NCI-H128 (cell line): Measurements from ENCODE around the gene ZIM2.
"Not testable (repeated sequence)": the region's sequence is repeated elsewhere in the genome, so short reads cannot be mapped to it uniquely, and the experiment has no call there.

Experiments
- DNase-seq: peaks from one replicate; lab custom pipeline; 2025; ENCODE audit not compliant: unreplicated experiment; lab: John Stamatoyannopoulos, UW

ZIM2 gene

DNA sequence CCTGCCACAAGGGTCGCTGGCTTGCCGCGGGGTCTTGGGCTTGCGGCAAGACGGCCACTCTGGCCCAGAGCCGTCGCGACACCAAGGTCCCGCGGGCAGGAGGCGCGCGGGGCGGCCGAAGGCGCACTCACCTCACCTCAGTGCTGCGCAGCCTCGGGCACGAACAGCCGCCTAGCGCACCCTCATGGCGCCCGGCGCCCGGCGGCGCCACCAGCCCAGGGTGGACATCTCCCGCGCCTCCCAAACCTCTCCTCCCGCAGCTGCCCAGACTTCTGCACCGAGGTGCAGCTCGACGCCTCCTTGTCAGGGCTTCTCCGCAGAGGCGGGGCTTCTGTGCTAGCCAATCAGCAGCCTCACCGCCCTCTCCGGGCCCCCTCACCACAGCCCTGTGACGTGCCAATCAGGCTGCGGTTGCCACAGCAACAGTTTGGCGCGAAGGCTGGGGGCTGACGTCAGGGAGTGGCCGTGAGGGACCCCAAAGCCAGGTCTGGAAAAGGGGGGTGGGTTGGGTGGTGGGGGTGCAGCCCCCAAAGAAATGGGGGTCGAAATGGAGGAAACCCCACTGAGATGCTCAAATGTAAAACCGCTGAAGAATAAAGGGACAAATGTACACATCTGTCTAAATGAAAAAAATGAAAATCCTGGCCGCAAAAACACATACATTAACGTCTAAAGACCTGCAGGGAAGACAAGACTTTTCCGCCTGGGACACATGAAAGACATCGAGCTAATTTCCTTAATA lies at the start of gene ZIM2, which contains the start of gene PEG3:
ZIM2 (minus strand) TSS at position 276 of the 742 bp plus-strand sequence. CDS start 16,449 bp downstream, outside the sequence.
PEG3 (minus strand) TSS at position 276 of the 742 bp plus-strand sequence. CDS start 16,071 bp downstream, outside the sequence.
- no peak for DNase-seq

DNA sequence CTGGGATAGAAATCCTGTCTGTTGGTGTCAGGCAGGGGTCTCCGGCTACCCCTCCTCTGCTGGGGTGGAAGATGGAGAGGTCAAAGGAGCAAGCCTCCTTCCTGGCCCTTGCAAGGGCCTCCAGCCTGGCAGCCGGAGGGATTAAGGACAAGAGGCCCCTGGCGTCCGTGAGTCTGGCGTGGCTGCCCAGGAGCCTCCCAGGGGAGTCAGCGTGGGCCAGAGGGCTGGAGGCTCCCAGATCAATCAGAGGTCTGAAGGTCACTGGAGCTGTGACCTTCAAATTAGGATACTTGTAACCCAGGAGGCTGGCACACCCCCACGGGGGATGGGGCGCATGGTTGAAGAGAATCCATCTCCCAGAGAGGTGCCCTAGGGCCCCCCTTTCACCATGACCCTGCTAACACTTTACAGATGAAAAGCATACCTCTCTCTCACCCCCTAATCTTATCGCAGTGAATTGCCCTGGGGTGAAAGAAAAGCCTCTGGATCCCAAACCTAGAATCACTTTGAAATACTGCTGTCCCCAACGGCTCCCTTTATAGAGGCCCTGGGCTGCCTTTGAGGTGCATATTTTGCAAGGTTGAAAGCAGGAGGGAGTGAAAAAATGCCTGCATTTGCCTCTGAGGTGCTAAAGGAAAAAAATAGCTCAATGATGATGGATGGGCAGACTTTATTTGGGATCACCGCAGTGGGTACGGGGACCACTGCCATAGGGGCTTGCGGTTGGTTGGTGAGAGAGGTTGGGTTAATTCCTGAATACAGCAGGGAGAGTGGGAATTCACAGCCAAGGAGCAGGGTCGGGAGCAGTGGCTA lies 44.9 kb upstream of the ZIM2 start:
- DNase-seq = no peak

DNA sequence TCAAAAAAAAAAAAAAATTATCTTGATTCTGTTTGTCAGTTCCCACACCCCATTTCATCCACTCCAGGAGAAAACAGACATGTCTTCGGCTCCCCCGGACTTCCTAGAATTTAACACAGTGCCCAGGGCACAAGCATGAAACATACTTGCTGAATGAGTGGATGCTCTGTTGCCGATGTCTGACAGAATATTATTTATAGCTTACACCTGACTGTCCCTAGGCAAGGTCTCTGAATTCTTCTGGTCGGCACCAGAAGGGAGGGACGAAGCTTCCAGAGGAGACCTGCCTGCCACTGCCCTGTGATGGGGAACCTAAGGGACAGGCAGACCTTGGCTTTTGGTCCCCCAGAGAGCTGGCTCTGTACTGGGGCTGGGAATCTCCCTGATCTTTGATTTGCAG lies 43.9 kb upstream of the ZIM2 start:
- no peak for DNase-seq

DNA sequence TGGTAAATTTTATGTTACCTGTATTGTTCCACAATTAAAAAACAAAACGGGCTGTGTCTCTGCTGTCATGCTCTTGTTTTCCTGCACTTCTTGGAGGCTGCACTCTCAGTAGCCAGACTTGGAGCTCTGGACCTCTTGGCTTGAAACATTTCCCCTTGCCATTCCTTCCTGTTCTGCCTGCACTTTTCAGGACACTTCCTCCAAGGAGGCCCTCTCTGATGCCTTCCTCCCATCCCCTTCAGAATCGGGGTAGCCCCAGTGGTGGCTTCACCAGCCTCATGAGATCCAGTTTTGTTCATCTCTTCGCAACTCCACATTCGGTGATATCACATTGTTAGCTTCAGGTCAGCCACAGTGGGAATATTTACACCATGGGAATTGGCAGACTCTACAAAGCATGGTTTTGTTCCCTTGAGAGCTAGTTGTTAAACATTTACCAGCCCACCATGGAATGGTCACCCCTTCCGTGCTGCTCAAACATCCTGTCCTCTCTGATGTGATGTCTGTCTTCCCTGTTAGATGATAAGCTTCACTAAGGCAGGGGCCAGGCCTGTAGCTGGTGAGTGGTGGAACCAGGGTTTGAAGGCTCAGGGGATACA lies 40.2 kb upstream of the ZIM2 start:
- no peak for DNase-seq

DNA sequence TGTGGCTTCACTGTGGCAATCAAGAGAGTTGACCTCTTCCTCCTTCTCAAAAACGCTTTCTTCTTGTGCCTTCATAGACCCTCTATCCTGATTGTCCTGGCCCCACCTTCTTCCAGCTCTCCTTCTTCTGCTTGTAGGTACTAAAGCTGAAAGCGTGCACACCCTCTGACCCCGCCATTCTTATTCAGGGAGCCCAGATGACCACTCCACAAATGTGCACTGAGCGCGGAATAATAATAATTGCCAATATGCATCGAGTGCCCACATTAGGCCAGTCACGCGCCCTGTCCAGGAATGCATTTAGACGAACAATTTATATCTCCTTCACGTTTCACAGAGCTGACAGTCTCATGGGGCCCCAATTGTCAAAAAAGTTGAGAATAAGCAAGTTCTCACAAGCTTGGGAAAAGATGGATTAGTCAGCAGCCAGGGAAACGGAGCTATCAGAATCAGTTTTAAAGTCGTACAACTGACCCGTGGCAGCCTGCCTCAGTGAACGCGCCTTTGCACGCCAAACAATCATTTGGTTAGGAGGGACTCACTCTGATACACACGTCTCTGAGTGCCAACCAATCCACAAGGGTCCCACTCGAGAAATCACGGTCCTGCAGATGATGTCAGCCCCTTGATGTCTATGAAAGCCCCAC lies 36.7 kb upstream of the ZIM2 start:
- DNase-seq = no peak

DNA sequence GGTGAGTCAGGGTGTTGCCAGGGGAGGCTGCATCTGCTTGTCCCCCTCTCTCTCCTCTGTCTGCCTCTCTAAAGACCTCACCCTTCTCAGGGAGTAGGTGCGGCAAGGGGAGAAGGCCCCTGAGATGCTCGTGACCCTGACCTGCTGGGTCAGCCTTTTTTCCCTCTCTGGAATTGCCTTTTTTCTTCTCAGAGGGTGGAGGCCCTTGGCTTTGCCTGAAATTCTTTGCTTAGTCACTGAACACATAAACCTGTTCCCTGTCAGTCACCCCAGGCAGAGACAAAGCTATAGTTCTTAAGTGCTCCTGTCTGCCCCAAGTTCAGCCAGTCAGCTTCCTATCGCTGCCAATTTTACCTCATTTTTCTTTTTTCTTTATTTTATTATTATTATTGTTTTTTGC lies 35.2 kb upstream of the ZIM2 start:
- DNase-seq = no peak

DNA sequence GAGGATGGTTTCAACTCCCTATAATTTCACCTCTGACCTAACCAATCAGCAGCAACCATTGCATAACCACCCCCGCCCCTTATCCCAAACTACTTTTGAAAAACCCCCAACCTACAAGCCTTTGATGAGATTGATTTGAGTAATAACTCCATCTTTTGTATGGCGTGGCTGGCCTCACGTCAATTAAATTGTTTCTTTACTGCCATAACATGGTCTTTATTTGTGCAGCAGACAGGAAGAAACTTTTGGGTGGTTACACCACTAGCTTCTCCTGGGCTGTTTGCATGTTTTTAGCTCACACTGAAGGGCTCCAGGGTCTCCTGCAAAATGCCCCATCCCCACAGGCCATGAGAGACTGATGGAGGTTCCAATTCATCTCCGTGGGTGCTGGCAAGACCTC lies 34.0 kb upstream of the ZIM2 start:
- no peak for DNase-seq

DNA sequence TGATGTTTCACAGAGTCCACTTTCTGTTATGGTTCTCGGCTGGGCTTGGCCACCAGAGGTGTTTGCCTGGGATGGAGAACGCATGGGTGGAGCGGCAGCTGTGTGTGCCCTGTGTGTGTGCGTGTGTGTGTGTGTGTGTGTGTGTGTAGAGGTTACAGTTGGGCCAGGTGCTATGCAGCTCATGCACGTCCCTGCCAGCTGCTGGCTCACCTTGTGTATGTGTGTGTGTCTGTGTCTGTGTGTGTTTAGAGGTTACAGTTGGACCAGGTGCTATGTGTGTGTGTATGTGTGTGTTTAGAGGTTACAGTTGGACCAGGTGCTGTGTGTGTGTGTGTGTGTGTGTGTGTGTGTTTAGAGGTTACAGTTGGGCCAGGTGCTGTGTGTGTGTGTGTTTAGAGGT lies 33.0 kb upstream of the ZIM2 start:
- no peak for DNase-seq

DNA sequence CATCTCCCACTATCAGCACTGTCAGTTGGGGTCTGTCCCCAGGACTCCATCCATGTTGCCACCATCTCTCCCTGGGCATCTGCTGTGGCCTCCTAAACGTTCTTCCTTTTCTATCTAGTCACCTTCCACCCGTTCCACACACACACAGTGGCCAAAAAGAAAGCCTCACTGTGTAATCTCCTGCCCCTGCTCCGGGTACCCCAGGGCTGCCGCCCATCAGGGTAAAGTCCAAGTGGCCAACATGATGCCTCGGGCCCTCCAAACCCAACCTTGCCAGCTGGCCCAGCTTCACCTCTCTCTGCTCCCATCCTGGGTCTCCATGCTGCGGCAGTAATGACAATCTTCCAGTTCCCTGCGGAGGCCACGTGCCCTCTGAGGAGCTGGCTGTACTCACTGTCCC lies 29.4 kb upstream of the ZIM2 start:
- no peak for DNase-seq

DNA sequence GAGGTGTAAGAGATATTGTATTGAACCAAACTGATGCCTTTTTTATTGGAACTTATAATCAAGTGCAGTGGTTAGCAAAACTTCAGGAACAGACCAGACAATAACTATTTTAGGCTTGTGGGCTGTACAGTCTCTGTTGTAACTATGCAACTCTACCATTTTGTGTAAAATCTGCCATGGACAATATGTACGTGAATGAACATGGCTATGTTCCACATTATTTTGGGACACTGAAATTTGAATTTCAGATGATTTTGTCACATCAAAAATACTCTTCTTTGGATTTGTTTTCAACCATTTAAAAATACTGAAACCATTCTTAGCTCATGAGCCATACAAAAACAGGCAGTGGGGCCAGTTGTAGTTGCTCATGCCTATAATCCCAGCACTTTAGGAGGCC lies 27.9 kb upstream of the ZIM2 start:
- no peak for DNase-seq

DNA sequence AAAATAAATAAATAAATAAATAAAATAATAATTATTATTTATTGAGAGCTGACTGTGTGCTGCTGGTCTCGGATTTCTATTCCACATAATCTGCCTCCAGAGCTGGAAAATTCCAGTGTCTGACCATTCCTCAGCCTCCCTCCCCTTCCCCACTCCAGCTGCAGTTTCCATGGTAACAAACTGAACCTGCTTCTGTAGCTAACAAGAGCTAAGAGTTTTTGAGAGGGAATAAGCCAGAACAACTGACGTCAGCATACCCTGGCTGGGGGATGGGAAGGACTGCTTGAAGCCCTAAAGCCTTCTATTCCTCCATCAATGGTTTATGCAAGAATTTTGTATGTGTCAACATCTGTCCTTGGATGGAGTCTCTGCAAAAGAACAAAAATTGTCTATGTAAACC lies 26.0 kb upstream of the ZIM2 start:
- DNase-seq = no peak

DNA sequence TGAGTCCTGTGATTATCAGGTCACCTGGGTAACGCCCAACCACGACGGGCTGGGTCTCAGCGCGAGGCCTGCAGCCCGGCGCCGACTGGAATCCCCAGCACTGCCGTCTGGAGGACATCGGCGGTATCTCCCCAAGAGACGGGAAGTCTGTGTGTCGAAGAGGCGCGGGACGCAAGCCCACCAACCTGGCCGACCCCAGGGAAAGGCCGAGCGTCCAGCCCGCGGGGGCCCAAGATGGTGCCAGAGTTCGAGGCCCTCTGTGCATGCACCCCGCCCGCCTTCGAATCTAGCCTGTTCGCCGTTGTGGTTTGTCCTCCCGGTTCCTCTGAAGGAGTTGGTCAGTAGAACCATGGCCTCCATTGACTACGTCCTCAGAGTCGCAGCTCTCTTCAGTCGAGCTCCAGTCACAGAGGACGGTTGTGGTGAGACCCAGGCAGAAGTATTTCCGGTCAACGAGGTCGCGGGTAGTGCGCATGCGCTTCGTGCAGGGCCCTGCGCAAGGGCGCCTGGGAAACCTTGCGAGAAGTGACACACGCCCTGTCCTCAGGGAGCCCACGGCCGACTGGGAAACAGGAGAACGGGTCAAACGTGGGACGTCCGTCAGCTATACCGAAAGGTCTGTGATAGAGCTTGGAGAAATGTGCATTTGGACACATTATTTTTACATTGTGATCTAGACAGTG lies 24.1 kb upstream of the ZIM2 start:
- no peak for DNase-seq

DNA sequence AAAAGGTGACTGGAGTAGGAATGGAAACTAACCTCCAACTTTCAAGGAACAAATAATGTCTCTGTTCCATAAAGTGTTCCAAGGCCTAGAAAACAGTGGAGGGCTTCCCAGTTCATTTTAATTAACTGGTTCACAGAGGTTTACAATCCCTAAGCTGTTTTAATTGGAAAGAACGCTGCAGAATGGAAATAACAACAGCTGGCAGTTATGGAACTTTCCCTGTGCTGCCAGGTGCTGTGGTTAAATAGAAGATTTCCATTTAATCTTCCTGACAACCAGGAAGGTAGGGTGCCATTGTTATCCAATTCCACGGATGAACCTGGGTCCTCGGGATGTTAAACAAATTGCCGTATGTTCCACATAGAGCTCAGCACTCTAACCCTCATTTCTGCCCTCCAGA lies 22.2 kb upstream of the ZIM2 start:
- DNase-seq = no peak

DNA sequence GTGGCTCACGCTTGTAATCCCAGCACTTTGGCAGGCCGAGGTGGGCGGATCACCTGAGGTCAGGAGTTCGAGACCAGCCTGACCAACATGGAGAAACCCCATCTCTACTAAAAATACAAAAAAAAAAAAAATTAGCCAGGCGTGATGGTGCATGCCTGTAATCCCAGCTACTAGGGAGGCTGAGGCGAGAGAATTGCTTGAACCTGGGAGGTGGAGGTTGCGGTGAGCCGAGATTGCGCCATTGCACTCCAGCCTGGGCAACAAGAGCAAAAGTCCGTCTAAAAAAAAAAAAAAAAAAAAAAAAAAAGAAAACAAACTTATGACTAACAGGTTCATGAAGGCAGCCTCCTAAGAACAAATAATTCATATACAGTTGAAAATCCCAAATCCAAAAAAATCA lies 19.9 kb upstream of the ZIM2 start:
- not testable (repeated sequence) for DNase-seq

DNA sequence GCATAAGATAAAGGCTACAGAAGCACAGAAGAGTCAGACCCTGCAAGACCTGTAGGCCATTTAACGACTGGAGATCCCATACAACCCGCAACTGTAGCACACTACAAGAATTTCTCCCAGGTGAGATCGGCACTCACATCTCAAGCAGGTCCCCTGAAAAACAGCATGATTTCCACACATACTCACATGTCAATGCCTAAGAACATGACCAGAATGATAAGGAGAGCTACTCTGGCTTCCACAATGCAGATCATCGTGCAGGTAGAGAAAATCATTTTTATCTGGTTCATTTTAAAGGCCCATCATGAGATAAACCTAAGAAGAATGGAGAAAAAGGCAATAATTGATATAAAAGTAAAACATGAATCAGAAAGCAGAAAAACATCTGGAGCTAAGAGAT lies 17.5 kb upstream of the ZIM2 start:
- no peak for DNase-seq

DNA sequence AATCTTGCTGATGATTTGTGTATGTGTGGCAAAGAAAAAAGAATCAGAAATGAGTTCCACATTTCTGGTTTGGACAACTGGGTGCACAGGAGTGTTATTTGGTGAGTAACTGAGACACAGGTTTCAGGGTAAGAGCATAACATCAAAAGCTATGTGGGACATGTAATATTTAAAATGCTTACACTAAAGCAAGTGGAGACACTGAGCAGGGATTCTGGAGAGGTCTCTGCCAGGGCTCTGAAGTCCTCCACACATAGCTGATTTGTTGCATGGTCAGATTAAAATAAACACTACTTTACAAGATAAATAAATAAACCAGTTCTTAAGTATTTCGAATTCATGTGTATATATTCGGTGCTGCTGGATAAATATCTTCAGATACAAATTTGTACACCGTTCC lies 16.3 kb upstream of the ZIM2 start:
- no peak for DNase-seq

DNA sequence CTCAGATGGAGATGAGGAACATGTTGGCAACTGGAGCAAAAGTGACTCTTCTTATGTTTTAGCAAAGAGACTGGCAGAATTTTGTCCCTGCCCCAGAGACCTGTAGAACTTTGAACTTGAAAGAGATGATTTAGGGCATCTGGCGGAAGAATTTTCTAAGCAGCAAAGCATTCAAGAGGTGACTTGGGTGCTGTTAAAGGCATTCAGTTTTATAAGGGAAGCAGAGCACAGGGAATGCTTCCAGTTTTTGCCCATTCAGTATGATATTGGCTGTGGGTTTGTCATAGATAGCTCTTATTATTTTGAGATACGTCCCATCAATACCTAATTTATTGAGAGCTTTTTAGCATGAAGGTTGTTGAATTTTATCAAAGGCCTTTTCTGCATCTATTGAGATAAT lies 11.8 kb upstream of the ZIM2 start:
- DNase-seq = not testable (repeated sequence)

DNA sequence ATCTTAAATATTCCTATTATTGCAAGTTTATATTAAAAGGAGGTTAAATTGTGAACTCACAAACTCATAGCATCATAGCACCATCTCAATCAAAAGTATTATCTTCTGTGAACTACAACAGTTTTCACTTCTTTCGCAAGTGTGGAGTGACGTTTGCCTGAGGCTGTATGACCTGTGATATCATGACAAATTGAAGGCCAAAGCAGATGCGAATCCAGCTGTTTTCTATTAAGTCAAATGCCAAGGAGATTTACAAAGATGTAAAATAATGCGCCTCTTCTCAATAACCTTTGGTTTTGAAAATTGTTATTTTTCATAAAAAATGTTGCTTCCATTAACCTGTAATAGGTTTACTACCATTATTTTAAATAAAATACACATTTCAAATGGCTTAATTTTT lies 7.6 kb upstream of the ZIM2 start:
- no peak for DNase-seq

DNA sequence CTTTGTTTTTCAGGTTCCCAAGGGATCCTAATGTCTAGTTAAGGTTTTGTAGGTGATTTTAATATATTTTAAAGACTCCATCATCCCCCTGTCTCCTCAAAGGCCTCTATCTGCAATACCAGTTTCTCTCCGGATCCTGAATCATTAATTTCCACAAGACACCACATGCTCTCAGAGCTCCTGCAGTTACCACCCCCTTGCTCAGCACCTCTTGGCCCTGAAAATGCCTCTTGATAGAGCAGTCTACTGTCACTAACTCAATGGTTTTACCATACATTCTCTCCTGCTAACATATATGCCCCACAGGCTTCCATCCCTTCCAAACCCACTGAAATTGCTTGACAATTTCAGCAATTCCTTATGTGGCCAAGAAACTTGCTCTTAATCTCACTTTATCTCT lies 1.9 kb upstream of the ZIM2 start:
- no peak for DNase-seq

DNA sequence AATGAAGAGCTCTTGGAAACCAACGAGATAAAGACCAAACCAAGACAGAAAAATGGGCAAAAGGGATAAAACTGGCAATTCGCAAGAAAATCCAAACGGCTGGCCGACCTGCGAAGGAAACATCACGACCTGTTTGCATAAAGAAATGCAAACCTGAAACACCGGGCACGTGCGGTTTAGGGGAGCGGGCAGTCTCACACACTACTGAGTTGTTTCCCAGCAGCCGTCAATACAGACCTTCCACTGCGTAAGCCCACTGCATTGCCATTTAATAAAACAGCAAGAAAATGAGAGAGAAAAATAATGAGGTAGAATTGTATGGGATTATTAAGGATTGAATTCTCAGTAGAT lies 642 bp upstream of the ZIM2 start:
- DNase-seq = no peak
